ENCODE data around the gene ZFYVE28.
A peak's percentile ranks its signal among the peaks of the same experiment; 100 is the strongest.

Gene ZFYVE28

GRCh38 chr4:2408976-2409375 lies 9.5 kb downstream of the ZFYVE28 start:
- DNase-seq, result no peak

- DNase-seq, result no peak
These were observed 10.0 kb downstream of the ZFYVE28 start for GRCh38 chr4:2408401-2408958.

- no peak for DNase-seq
These were observed 10.5 kb downstream of the ZFYVE28 start for GRCh38 chr4:2407991-2408342.

GRCh38 chr4:2406920-2407319 lies 11.5 kb downstream of the ZFYVE28 start:
- DNase-seq, result no peak

- DNase-seq, result no peak
These were observed 12.0 kb downstream of the ZFYVE28 start for GRCh38 chr4:2406406-2406805.

GRCh38 chr4:2402941-2403340 lies 15.5 kb downstream of the ZFYVE28 start:
- DNase-seq, result no peak

- DNase-seq, result peak; percentile 57
These were observed 16.2 kb downstream of the ZFYVE28 start for GRCh38 chr4:2402048-2402842.

GRCh38 chr4:2401610-2401983 lies 16.8 kb downstream of the ZFYVE28 start:
- no peak for DNase-seq

GRCh38 chr4:2400841-2401609 lies 17.4 kb downstream of the ZFYVE28 start:
- no peak for DNase-seq

GRCh38 chr4:2399631-2400190 lies 18.7 kb downstream of the ZFYVE28 start:
- DNase-seq, result no peak

- DNase-seq, result no peak
These were observed 19.2 kb downstream of the ZFYVE28 start for GRCh38 chr4:2399216-2399615.

GRCh38 chr4:2397596-2398379 lies 20.7 kb downstream of the ZFYVE28 start:
- no peak for DNase-seq

GRCh38 chr4:2396781-2397368 lies 21.6 kb downstream of the ZFYVE28 start:
- no peak for DNase-seq

- no peak for DNase-seq
These were observed 22.9 kb downstream of the ZFYVE28 start for GRCh38 chr4:2395584-2395983.

GRCh38 chr4:2395038-2395437 lies 23.4 kb downstream of the ZFYVE28 start:
- no peak for DNase-seq

- DNase-seq, result no peak
These were observed 23.9 kb downstream of the ZFYVE28 start for GRCh38 chr4:2394528-2394927.

GRCh38 chr4:2393353-2394270 lies 24.8 kb downstream of the ZFYVE28 start:
- DNase-seq, result no peak

- DNase-seq, result no peak
These were observed 27.5 kb downstream of the ZFYVE28 start for GRCh38 chr4:2390784-2391421.

GRCh38 chr4:2390146-2390545 lies 28.3 kb downstream of the ZFYVE28 start:
- no peak for DNase-seq

GRCh38 chr4:2389691-2390090 lies 28.8 kb downstream of the ZFYVE28 start:
- no peak for DNase-seq
